IPS-18c (cell line): ENCODE data around the gene CARS2.
A peak's percentile ranks its signal among the peaks of the same experiment; 100 is the strongest.
"Not testable (repeated sequence)": the region's sequence is repeated elsewhere in the genome, so short reads cannot be mapped to it uniquely, and the experiment has no call there.

Experiments
- H3K4me3 ChIP-seq: 2 replicates; pipeline ENCODE4 v1.7.0; 2013; ENCODE audit warnings: low read depth, mild to moderate bottlenecking, low read length, moderate library complexity; ENCODE audit not compliant: insufficient read depth
- H3K9me3 ChIP-seq: one replicate; pipeline ENCODE4 v1.6.1; 2013; ENCODE audit warnings: mild to moderate bottlenecking, low read length, moderate library complexity; ENCODE audit not compliant: control insufficient read depth, insufficient read depth

CARS2 gene, protein sequence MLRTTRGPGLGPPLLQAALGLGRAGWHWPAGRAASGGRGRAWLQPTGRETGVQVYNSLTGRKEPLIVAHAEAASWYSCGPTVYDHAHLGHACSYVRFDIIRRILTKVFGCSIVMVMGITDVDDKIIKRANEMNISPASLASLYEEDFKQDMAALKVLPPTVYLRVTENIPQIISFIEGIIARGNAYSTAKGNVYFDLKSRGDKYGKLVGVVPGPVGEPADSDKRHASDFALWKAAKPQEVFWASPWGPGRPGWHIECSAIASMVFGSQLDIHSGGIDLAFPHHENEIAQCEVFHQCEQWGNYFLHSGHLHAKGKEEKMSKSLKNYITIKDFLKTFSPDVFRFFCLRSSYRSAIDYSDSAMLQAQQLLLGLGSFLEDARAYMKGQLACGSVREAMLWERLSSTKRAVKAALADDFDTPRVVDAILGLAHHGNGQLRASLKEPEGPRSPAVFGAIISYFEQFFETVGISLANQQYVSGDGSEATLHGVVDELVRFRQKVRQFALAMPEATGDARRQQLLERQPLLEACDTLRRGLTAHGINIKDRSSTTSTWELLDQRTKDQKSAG

DNA sequence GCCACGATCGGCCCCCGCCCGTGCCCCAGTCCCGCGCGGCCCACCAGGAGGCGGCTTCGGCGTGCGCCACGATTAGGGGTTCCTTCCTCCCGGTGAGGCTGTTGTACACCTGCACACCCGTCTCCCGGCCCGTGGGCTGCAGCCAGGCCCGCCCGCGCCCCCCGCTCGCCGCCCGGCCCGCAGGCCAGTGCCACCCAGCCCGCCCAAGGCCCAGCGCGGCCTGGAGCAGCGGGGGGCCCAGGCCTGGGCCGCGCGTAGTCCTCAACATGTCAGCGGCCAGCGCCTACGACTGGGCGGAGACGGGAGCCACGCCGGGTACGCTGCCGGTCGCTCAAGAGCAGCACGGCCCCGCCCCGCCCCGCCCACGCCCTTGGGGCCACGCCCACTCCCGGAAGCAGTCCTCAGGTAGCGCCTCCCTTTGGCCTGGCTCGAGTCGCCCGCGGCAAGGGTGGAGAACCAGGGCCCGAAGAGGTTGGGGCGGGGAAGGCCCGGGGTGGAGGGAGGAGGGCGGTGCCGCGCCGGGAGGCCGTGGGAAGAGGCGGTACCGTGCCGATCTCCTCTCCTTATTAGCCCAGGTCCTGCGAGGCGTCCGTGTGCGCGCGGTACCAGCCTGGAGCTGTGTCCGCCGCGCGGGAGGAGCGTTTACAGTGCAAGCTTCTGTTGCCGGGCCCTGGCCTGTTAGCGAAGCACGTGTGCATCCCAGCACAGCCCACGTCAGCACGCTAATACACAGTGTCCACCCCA lies at the start of gene CARS2:
CARS2 (minus strand) TSS at position 291 of the 744 bp plus-strand sequence; CDS start at position 268, 23 bp downstream.
- Histone ChIP-seq H3K9me3 (no peaks in the 10 kb centered on the region), H3K4me3 (peak within 1 kb of the TSS; percentile 84)

DNA sequence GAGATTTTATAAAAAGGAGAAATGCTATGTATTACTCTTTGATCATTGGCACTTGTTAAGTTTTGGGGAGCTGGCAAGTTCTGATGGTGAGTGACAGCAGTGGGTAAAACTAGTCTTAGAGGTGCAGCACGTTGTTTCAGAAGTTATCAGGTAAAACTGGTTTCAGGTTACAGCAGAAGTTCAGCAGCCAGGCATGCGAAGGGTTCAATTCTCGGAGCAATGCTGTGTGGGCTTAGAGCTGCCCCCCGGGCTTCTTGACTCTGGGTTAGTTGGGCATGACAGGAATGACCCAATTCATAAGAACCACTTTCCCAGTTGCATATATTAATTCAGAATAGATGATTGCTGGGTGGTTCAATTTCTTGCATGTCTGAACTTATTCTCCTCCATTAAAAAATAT lies 42.4 kb upstream of the CARS2 start:
- peaks cover 2% of the 10 kb centered on the region for H3K9me3 ChIP-seq
- no peak overlapping the region for H3K4me3 ChIP-seq

DNA sequence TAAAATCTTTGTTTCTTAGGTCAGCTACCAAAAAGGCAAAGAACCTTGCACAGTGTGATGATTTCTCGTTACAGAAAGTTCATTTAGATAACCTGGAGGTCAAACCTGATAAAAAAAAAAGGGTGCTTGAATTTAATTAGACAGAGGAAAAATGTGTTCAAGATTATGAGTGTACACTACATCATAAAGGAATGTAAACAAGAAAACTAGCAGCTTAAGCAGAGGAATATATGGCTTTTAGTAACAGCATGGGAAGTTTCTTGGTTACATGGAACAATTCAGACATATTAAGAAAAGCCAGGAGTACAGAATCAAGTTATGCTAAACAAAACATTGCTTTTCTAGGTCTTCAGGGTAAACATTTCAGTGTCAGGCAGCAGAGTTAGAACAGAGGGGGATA lies 40.5 kb upstream of the CARS2 start:
- peaks cover 6% of the 10 kb centered on the region for H3K9me3 ChIP-seq
- no peak overlapping the region for H3K4me3 ChIP-seq

DNA sequence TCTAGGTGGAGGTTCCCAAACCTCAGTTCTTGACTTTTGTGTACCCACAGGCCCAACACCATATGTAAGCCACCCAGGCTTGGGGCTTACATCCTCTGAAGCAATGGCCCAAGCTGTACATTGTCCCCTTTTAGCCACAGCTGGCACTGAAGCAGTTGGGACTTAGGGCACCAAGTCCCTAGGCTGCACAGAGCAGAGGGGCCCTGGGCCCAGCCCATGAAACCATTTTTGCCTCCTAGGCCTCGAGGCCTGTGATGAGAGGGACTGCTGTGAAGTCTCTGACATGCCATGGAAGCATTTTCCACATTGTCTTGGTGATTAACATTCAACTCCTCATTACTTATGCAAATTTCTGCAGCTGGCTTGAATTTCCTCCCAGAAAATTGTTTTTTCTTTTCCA lies 37.8 kb upstream of the CARS2 start:
- Histone ChIP-seq H3K9me3 (peaks cover 6% of the 10 kb centered on the region), H3K4me3 (no peak overlapping the region)

DNA sequence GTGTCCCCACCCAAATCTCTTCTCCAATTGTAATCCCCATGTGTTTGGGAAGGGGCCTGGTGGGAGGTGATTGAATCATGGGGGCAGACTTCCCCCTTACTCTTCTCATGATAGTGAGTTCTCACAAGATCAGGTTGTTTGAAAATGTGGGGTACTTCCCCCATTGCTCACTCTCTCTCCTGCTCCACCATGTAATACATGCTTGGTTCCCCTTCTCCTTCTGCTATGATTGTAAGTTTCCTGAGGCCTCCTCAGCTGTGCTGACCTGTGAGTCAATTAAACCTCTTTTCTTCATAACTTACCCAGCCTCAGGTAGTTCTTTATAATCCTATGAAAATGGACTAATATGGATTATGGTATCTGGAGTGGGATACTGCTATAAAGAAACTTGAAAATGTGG lies 31.6 kb upstream of the CARS2 start:
- H3K4me3 ChIP-seq: no peak overlapping the region
- peaks cover 4% of the 10 kb centered on the region for H3K9me3 ChIP-seq

DNA sequence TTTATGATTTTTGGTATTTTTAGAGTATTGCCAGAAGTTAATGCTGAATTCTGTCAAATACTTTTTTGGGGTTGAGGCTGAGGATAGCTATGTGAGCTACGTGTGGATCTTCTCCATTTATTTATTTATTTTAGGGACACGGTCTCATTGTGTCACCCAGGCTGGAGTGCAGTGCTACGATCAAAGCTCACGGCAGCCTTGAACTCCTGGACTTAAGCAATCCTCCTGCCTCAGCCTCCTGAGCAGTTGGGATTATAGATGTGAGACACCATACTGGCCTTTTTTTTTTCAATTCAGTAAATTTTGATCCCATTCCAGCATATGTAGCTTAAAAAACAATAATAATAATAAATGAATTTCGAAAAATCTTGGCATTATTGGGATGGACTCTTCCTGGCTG lies 28.6 kb upstream of the CARS2 start:
- Histone ChIP-seq H3K4me3 (no peak overlapping the region), H3K9me3 (peaks cover 4% of the 10 kb centered on the region)

DNA sequence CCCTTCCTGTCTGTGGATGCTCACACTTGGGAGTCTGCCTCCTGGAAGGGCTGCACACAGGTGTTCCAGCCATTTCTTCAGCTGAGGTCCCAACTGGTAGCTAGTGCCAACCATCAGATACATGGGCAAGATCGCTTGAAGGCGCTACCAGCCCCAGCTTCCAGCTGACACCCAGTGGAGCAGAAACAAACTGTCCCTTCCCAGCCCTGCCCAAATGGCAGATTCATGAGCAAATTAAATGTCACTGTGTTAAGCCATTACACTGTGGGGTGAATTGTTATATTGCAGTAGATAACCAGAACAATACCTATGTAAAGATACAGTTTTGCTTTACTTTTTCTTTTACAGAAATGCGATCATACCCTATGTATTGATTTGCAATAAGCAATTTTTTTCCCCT lies 25.2 kb upstream of the CARS2 start:
- H3K4me3 ChIP-seq: no peak overlapping the region
- H3K9me3 ChIP-seq: no peaks in the 10 kb centered on the region

DNA sequence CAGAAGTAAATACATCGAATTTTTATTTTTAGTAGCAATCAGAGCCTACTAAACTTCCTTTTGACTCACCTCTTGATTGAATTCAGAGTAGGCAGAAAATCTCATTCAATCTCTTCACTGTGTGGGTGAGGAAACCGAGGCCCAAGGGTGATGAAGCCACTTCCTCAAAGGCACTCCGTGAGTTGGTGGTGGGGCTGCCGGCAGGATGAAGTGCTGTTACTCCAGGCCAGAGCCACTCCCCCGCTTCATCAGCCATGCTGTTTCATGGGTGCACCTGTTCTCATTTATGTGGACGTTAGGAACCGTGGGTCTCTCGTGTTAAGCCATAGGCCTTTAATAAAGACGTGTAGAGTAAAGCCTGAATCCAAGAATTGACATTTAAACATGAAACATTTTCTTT lies 20.8 kb upstream of the CARS2 start:
- no peaks in the 10 kb centered on the region for H3K9me3 ChIP-seq
- H3K4me3 ChIP-seq: no peak overlapping the region

DNA sequence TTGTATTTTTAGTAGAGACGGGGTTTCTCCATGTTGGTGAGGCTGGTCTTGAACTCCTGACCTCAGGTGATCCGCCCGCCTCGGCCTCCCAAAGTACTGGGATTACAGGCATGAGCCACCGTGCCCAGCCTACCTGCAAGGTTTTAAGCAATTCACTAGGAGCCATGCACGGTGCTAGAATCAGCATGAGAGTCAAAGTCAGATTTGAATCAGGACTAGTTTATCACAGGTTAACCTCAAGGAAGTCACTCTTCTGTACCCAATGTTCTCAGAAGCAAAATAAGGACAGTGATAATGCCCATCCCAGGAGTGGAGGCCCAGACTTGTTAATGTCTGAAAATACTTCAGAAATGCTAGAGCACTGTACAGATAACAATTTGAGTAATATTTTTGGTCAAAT lies 20.2 kb upstream of the CARS2 start:
- H3K4me3 ChIP-seq, H3K9me3 ChIP-seq: not testable (repeated sequence)

DNA sequence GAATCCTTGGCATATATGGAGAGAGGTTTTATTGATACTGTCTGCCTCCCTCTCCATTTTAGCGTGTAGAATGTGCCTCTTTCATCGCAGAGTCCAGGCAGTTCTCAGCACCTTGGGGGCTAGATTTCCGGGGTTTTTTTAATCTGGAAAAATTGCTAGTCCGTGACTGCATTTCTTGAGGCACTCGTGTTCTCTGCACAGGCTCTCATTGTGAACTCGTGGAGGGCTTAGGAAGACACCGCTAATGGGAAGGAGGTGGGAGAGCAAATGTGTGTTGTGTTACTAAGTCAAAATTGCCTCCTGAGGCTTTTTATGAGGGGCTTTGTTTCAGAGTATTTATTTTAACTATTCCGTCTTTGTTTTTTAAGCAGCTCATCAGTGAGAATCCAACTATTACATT lies 17.7 kb upstream of the CARS2 start:
- no peak overlapping the region for H3K4me3 ChIP-seq
- H3K9me3 ChIP-seq: no peaks in the 10 kb centered on the region

DNA sequence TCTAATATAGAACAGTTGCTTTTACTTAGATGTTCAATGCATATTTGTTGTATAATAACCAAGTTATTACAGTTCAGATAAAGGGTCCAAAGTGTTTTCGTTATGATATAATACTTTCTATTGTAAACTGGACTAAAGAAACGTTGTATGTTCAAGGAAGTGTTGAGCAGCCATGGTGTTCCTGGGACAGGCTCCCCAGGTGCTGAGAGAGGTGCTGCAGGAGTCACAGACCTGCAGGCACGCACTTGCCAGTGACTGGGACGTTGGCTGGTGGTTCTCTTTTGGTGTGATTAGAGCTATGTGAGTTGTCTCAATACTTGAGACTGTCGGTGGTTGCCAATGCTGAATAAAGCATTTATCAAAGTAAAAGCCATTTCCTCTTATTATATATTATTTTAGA lies 17.1 kb upstream of the CARS2 start:
- Histone ChIP-seq H3K4me3 (no peak overlapping the region), H3K9me3 (no peaks in the 10 kb centered on the region)

DNA sequence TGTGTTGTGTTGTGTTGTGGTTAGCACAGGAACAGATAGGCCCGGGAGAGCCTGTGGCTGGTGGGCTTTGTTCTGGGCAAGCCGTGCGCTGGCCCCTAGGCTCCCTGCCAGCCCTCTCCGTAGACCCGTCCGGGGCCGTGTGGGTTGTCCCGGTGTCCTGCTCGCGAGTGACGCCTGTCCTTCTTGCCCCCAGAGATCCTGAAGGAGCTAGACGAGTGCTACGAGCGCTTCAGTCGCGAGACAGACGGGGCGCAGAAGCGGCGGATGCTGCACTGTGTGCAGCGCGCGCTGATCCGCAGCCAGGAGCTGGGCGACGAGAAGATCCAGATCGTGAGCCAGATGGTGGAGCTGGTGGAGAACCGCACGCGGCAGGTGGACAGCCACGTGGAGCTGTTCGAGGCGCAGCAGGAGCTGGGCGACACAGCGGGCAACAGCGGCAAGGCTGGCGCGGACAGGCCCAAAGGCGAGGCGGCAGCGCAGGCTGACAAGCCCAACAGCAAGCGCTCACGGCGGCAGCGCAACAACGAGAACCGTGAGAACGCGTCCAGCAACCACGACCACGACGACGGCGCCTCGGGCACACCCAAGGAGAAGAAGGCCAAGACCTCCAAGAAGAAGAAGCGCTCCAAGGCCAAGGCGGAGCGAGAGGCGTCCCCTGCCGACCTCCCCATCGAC lies 13.3 kb upstream of the CARS2 start:
- Histone ChIP-seq H3K9me3 (peaks cover 1% of the 10 kb centered on the region), H3K4me3 (no peak overlapping the region)

DNA sequence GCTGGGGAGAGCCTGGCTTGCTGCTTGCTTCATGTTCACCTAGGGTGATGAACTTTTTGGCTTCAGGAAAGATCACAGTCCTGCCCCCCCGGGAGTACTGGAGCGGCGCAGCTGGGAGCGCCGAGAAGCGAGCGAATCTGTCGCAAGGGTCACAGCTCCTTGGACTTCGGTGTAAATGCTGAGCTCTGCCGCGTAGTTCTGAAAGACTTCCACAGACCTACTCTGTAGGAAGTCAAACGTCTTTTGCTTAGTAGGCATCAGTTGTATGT lies 10.3 kb upstream of the CARS2 start:
- H3K4me3 ChIP-seq: peak overlapping the region; percentile 94
- H3K9me3 ChIP-seq: peaks cover 2% of the 10 kb centered on the region

DNA sequence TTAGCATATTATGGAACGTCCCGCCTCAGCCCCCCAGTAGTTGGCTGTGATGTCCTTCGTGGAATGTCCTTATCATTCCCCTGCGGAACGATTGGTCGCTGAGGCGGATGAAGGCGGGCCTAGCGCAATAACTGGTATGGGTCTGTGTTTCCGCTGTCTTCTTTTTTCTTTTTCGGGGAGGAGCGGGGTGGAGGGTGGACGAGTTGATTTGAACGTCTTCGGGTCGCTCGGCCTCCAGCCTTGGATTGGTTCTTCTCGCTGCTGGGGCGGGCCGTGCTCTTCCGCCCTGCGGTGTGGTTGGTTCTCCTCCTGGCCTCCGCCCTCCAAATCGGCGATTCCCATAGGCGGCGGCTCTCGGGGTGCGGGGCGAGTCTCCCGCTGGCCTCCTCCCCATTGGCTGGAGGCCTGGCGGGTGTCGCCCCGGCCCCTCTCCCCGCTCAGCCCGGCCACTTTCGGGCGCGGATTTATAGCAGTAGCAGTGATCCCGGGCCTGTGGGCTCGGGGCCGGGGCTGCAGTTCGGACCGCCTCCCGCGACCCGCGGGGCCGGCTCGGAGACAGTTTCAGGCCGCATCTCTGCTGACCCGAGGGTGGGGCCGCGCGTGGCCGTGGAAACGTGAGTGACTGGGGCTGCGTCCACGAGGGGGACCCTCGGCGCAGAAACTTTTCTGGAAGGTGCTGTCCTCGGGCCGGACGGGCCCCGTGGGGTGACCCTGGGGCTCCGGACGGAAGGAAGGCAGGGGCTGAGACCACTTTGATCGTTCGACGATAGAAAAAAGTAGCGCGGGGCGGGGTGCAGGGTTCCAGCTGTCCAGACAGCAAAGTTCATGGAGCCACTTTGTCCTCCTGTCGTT lies 9.7 kb upstream of the CARS2 start:
- Histone ChIP-seq H3K9me3 (peaks cover 2% of the 10 kb centered on the region), H3K4me3 (peak overlapping the region; percentile 97)

DNA sequence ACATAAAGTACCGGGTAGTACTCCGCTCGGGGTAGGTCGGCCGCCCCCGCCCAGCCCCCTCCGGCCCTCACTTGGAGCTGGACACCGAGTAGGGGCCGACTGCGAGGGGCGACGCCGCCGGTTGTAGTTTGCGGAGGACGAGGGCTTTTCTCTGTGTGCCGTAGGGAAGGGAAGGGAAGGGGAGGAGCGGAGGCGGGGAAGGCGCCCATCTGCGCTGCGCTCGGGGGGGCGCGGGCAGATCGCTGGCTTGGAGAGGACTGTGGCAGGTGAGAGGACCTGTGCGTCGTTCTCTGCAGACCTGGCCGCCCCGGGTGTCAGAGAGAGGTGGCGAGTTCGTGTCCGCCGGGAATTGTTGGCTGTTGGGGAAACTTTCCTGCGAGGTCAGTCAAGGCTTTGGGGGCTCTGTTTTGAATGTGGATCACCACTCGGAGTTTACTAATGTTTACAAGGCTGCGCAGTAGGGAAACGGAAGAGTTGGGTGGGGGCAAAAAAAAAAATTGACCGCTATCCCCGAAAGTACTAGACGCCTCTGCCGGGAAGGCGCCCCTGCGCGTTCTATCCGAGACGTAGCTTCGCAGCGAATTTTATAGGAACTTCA lies 9.0 kb upstream of the CARS2 start:
- peak overlapping the region; percentile 97 for H3K4me3 ChIP-seq
- peaks cover 2% of the 10 kb centered on the region for H3K9me3 ChIP-seq

DNA sequence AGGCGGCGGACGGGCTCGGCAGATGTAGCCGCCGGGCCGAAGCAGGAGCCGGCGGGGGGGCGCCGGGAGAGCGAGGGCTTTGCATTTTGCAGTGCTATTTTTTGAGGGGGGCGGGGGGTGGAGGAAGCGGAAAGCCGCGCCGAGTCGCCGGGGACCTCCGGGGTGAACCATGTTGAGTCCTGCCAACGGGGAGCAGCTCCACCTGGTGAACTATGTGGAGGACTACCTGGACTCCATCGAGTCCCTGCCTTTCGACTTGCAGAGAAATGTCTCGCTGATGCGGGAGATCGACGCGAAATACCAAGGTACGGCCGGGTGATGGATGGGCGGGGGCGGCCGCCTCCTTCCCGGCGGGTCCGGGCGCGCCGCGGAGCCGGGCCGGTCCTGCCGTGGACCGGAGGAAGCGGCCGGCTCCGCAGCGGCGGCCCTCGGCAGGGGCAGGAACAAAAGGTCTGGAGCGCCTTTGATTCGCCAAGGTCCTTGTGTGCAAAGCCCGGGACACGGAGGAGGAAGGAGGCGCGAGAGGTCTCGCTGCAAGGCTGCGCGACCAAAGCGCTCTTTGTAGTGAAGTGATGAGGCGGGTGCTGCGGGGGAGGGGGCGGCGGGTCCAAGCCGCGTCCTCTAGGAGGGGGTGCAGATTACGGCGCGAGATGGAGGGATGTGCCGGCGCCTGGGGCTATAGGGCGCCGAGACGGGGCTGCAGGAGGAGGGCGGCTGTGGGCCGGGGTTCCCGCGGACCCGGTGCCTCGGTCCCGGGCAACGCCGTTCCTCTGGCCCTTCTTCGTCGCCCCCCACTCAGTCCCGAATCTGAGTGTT lies 8.3 kb upstream of the CARS2 start:
- Histone ChIP-seq H3K9me3 (peaks cover 2% of the 10 kb centered on the region), H3K4me3 (peak overlapping the region; percentile 97)
